Sigmoid colon (tissue), 7 donors: ENCODE measurements around the gene ENPP5. TPM values are rescaled to one million over a fixed set of nuclear protein-coding genes. Genes with fewer than 3 reads are reported as not detected.

Experiments
- DNase-seq: peaks from one replicate; pipeline ENCODE4 v3.0.0-alpha.2; 2019
- H3K27ac ChIP-seq, 4 donors: fragments of 200-600 bp; sonication (generic); one replicate each; pipeline ENCODE4 v1.5.1; 2016 to 2019; ENCODE audit warnings: mild to moderate bottlenecking in 1 of 4
- H3K27me3 ChIP-seq, 3 donors: fragments of 200-600 bp; sonication (generic); one replicate each; pipeline ENCODE4 v1.5.1; 2019; ENCODE audit warnings: mild to moderate bottlenecking in 1 of 3
- H3K36me3 ChIP-seq, 4 donors: fragments of 200-600 bp; sonication (generic); one replicate each; pipeline ENCODE4 v1.5.1; 2016 to 2019
- H3K4me1 ChIP-seq, 4 donors: fragments of 200-600 bp; sonication (generic); one replicate each; pipeline ENCODE4 v1.5.1; 2017 to 2019
- H3K4me3 ChIP-seq, 4 donors: fragments of 200-600 bp; sonication (generic); one replicate each; pipeline ENCODE4 v1.5.1; 2017 to 2019; ENCODE audit warnings: mild to moderate bottlenecking in 2 of 4, moderate library complexity in 1 of 4
- H3K9me3 ChIP-seq, 4 donors: fragments of 200-600 bp in 3 of 4; sonication (generic) in 3 of 4; one replicate each; pipeline versions ENCODE4 v1.5.1 to v1.6.1; 2013 to 2019
- CTCF ChIP-seq, 4 experiments: fragments of 450-650 bp in 3 of 4; fragments of 200-600 bp in 1 of 4; IDR thresholded peaks; one replicate each; pipeline ENCODE4 v1.5.1; 2016 to 2019; ENCODE audit warnings: antibody characterized with exemption in 4 of 4, mild to moderate bottlenecking in 3 of 4, moderate library complexity in 2 of 4
- EP300 ChIP-seq, 4 donors: sonication (generic); formaldehyde crosslinking; IDR thresholded peaks; one replicate each; pipeline ENCODE4 v1.6.1; 2017; ENCODE audit warnings: antibody characterized with exemption in 4 of 4
- POLR2A ChIP-seq, 2 donors: fragments of 450-650 bp; IDR thresholded peaks; one replicate each; pipeline ENCODE4 v1.6.1; 2016; ENCODE audit warnings: antibody characterized with exemption in 2 of 2, mild to moderate bottlenecking in 2 of 2, moderate library complexity in 2 of 2
- POLR2AphosphoS5 ChIP-seq, 4 donors: sonication (generic); formaldehyde crosslinking; IDR thresholded peaks; one replicate each; pipeline ENCODE4 v1.6.1; 2017; ENCODE audit warnings: antibody characterized with exemption in 4 of 4
- WGBS, 2 donors: extraction: QIAGEN DNeasy Blood & Tissue Kit; methylation state at CpG; one replicate each; pipeline ENCODE4 v1.1.7; 2013; 5-methylcytosine and 5-hydroxymethylcytosine counted together
- intact Hi-C: fragments of 100-400 bp; cut with DNase I; formaldehyde crosslinking; loops from one replicate; pipeline ENCODE4 v1.15.1; 2023
- polyA plus RNA-seq, 3 donors: library from polyadenylated mRNA; stranded (reverse); fragments of 200-250 nt; gene quantifications; one replicate each; pipeline ENCODE4 v1.2.3, GENCODE V29; 2013
- total RNA-seq, 4 donors: library from RNA; depleted of rRNA; stranded (reverse); fragments of >200 nt; gene quantifications; one replicate each; pipeline ENCODE4 v1.1.0, GENCODE V29; 2016
- donor health status: healthy with polysubstance abuse.
- donor health status: Bipolar disorder and iron deficiency.
- donor health status: healthy.

Gene ENPP5
- total and polyA plus RNA-seq, 7 donors: 0.14 to 1.7 (median 0.60) TPM

GRCh38 chr6:46199387-46199786 is 28.6 kb upstream of the ENPP5 start:
- H3K27ac ChIP-seq: no peak overlapping the region
- WGBS, 2 donors: 90 to 93% methylated on average over 5 of the region's 5 CpGs
- TF ChIP-seq EP300 (IDR thresholded peaks at IDR 0.05) (no peak), CTCF (IDR thresholded peaks at IDR 0.05) (no peak), POLR2AphosphoS5 (IDR thresholded peaks at IDR 0.05) (no peak), POLR2A (IDR thresholded peaks at IDR 0.05) (no peak)
- H3K36me3 ChIP-seq: no peaks in the 10 kb centered on the region
- intact Hi-C loops: no loop called here
- H3K9me3 ChIP-seq: no peaks in the 10 kb centered on the region
- H3K27me3 ChIP-seq: no peaks in the 10 kb centered on the region
- no peaks in the 10 kb centered on the region for H3K4me1 ChIP-seq
- no peak overlapping the region for H3K4me3 ChIP-seq
- DNase-seq: no peak

- WGBS, 2 donors: 83 to 84% methylated on average over 1 of the region's 1 CpG
- Histone ChIP-seq H3K27me3 (no peaks in the 10 kb centered on the region), H3K4me3 (no peak overlapping the region), H3K9me3 (no peaks in the 10 kb centered on the region), H3K4me1 (no peaks in the 10 kb centered on the region), H3K36me3 (no peaks in the 10 kb centered on the region), H3K27ac (no peak overlapping the region)
- intact Hi-C loops: no loop called here
- DNase-seq: no peak
- TF ChIP-seq EP300 (IDR thresholded peaks at IDR 0.05) (no peak), CTCF (IDR thresholded peaks at IDR 0.05) (no peak), POLR2A (IDR thresholded peaks at IDR 0.05) (no peak), POLR2AphosphoS5 (IDR thresholded peaks at IDR 0.05) (no peak)
Measured at GRCh38 chr6:46191961-46192360, 21.2 kb upstream of the ENPP5 start.

GRCh38 chr6:46190889-46191288 is 20.1 kb upstream of the ENPP5 start:
- H3K27ac ChIP-seq: no peak overlapping the region
- no peak overlapping the region for H3K4me3 ChIP-seq
- no peaks in the 10 kb centered on the region for H3K4me1 ChIP-seq
- H3K9me3 ChIP-seq: no peaks in the 10 kb centered on the region
- H3K27me3 ChIP-seq: no peaks in the 10 kb centered on the region
- intact Hi-C loops: no loop called here
- no peak for DNase-seq
- TF ChIP-seq EP300 (IDR thresholded peaks at IDR 0.05): no peak
- TF ChIP-seq POLR2AphosphoS5 (IDR thresholded peaks at IDR 0.05): no peak
- TF ChIP-seq CTCF (IDR thresholded peaks at IDR 0.05): no peak
- no peak for TF ChIP-seq POLR2A (IDR thresholded peaks at IDR 0.05)
- no peaks in the 10 kb centered on the region for H3K36me3 ChIP-seq
- WGBS, 2 donors: 91% methylated on average over 4 of the region's 4 CpGs

- WGBS, 2 donors: 93 to 96% methylated on average over 4 of the region's 4 CpGs
- Histone ChIP-seq H3K27me3 (no peaks in the 10 kb centered on the region), H3K36me3 (no peaks in the 10 kb centered on the region), H3K27ac (no peak overlapping the region), H3K9me3 (no peaks in the 10 kb centered on the region), H3K4me1 (no peaks in the 10 kb centered on the region), H3K4me3 (no peak overlapping the region)
- no peak for DNase-seq
- intact Hi-C loops: no loop called here
- no peak for TF ChIP-seq POLR2A (IDR thresholded peaks at IDR 0.05)
- TF ChIP-seq EP300 (IDR thresholded peaks at IDR 0.05): no peak
- no peak for TF ChIP-seq POLR2AphosphoS5 (IDR thresholded peaks at IDR 0.05)
- TF ChIP-seq CTCF (IDR thresholded peaks at IDR 0.05): no peak
Measured at GRCh38 chr6:46189726-46190125, 18.9 kb upstream of the ENPP5 start.

GRCh38 chr6:46186583-46186982 is 15.8 kb upstream of the ENPP5 start:
- no peaks in the 10 kb centered on the region for H3K36me3 ChIP-seq
- peaks cover 0 to 7% (median 5%) of the 10 kb centered on the region in 4 donors for H3K4me1 ChIP-seq
- TF ChIP-seq POLR2A (IDR thresholded peaks at IDR 0.05) (no peak), POLR2AphosphoS5 (IDR thresholded peaks at IDR 0.05) (no peak), EP300 (IDR thresholded peaks at IDR 0.05) (no peak), CTCF (IDR thresholded peaks at IDR 0.05) (no peak)
- H3K27ac ChIP-seq: no peak overlapping the region
- H3K27me3 ChIP-seq: no peaks in the 10 kb centered on the region
- no peak overlapping the region for H3K4me3 ChIP-seq
- 18 to 64% methylated on average over 1 of the region's 1 CpG for whole genome bisulfite sequencing, 2 donors
- DNase-seq: no peak
- intact Hi-C loops: no loop called here
- H3K9me3 ChIP-seq: no peaks in the 10 kb centered on the region
